A673 (cell line): ENCODE data around the gene MYLIP.

Experiments used
- CTCF ChIP-seq: fragments of 300-800, 200-600 bp; sonication (generic); conservative IDR thresholded peaks from 2 replicates; pipeline ENCODE4 v1.5.1; 2017; ENCODE audit warnings: low read depth, mild to moderate bottlenecking, antibody characterized with exemption, low read length, moderate library complexity, mixed read lengths
- EZH2 ChIP-seq: fragments of 200-600 bp; sonication (generic); IDR thresholded peaks from 2 replicates; pipeline ENCODE4 v1.6.1; 2017; ENCODE audit warnings: borderline replicate concordance, low read depth, mild to moderate bottlenecking, mixed read lengths, antibody characterized with exemption, low read length; ENCODE audit not compliant: poor library complexity, severe bottlenecking

GRCh38 chr6:16196984-16197546 is 68.2 kb downstream of the MYLIP start:
- TF ChIP-seq CTCF (no peak), EZH2 (no peak)
